Breast epithelium (tissue), 4 donors: Measurements from ENCODE around the gene HIBCH. TPM values are rescaled to one million over a fixed set of nuclear protein-coding genes. Genes with fewer than 3 reads are reported as not detected.
"Not testable (repeated sequence)": the region's sequence is repeated elsewhere in the genome, so short reads cannot be mapped to it uniquely, and the experiment has no call there.

ENCODE experiments used
- DNase-seq, 2 donors: peaks; one replicate each; pipeline ENCODE4 v3.0.0-alpha.2; 2019; ENCODE audit warnings: low spot score in 2 of 2
- H3K27ac ChIP-seq, 2 donors: fragments of 200-600 bp; sonication (generic) in 1 of 2; one replicate each; pipeline ENCODE4 v1.5.1; 2016 to 2019; ENCODE audit warnings: mild to moderate bottlenecking in 1 of 2
- H3K27me3 ChIP-seq, 2 donors: fragments of 200-600 bp; sonication (generic) in 1 of 2; one replicate each; pipeline versions ENCODE4 v1.5.1 to v1.6.0; 2017 to 2019; ENCODE audit warnings: control low read depth in 1 of 2, mild to moderate bottlenecking in 1 of 2
- H3K36me3 ChIP-seq: fragments of 200-600 bp; one replicate; pipeline ENCODE4 v1.5.1; 2019
- H3K4me1 ChIP-seq, 2 donors: fragments of 200-600 bp; sonication (generic); one replicate each; pipeline ENCODE4 v1.5.1; 2016 to 2019; ENCODE audit warnings: control low read depth in 1 of 2
- H3K4me3 ChIP-seq, 3 donors: fragments of 200-600 bp; sonication (generic); 1 replicate in 2 of 3; 2 replicates in 1 of 3; pipeline ENCODE4 v1.5.1; 2016 to 2019; ENCODE audit warnings: mild to moderate bottlenecking in 3 of 3, moderate library complexity in 2 of 3
- H3K9me3 ChIP-seq, 2 donors: fragments of 200-600 bp; sonication (generic) in 1 of 2; one replicate each; pipeline ENCODE4 v1.5.1; 2016 to 2019; ENCODE audit warnings: control low read depth in 1 of 2
- POLR2A ChIP-seq: fragments of 450-650 bp; IDR thresholded peaks from one replicate; pipeline ENCODE4 v1.6.1; 2016; ENCODE audit warnings: antibody characterized with exemption, mild to moderate bottlenecking, moderate library complexity
- POLR2AphosphoS5 ChIP-seq, 3 donors: sonication (generic); formaldehyde crosslinking; IDR thresholded peaks; one replicate each; pipeline ENCODE4 v1.6.1; 2017; ENCODE audit warnings: antibody characterized with exemption in 3 of 3
- intact Hi-C: fragments of 100-400 bp; cut with DNase I; formaldehyde crosslinking; loops from one replicate; pipeline ENCODE4 v1.15.1; 2023; ENCODE audit warnings: low total_unique reads
- total RNA-seq, 3 donors: library from RNA; depleted of rRNA; stranded (reverse); fragments of >200 nt; gene quantifications; one replicate each; pipeline ENCODE4 v1.1.0, GENCODE V29; 2016
- TF ChIP-seq, protein P1 (sequence below), 3 donors: fragments of 450-650 bp; IDR thresholded peaks; one replicate each; pipeline ENCODE4 v1.5.1; 2016 to 2017; ENCODE audit warnings: antibody characterized with exemption in 3 of 3, mild to moderate bottlenecking in 3 of 3, moderate library complexity in 3 of 3

Gene HIBCH
- total RNA-seq, 3 donors from 2014 or later = 22.2 to 31.8 (median 22.9) TPM

DNA sequence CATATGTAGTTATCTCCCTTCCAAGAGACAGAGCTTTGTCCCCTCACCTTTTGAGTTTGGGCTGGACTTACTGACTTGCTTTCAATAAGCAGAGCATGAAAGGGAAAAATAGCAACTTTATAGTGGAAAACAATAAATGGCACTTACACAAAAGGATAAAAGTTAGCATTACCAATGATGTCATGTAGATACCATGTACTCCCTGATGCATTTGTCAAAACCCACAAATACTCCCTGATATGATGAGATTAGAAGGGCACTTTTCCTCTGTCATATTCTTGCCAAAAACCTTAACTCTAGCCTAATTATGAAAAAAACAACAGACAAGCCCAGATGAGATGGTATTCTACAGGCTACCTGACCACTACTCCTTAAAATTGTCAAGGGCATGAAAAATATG, 16.0 kb downstream of the HIBCH start:
- H3K36me3 ChIP-seq = no peaks in the 10 kb centered on the region
- H3K4me1 ChIP-seq = no peaks in the 10 kb centered on the region
- TF ChIP-seq, protein P1, sequence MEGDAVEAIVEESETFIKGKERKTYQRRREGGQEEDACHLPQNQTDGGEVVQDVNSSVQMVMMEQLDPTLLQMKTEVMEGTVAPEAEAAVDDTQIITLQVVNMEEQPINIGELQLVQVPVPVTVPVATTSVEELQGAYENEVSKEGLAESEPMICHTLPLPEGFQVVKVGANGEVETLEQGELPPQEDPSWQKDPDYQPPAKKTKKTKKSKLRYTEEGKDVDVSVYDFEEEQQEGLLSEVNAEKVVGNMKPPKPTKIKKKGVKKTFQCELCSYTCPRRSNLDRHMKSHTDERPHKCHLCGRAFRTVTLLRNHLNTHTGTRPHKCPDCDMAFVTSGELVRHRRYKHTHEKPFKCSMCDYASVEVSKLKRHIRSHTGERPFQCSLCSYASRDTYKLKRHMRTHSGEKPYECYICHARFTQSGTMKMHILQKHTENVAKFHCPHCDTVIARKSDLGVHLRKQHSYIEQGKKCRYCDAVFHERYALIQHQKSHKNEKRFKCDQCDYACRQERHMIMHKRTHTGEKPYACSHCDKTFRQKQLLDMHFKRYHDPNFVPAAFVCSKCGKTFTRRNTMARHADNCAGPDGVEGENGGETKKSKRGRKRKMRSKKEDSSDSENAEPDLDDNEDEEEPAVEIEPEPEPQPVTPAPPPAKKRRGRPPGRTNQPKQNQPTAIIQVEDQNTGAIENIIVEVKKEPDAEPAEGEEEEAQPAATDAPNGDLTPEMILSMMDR (IDR thresholded peaks at IDR 0.05) = no peak
- TF ChIP-seq POLR2AphosphoS5 (IDR thresholded peaks at IDR 0.05) (no peak), POLR2A (no peak)
- no peak overlapping the region for H3K27ac ChIP-seq
- no peak for DNase-seq
- H3K27me3 ChIP-seq = no peaks in the 10 kb centered on the region
- H3K9me3 ChIP-seq = no peaks in the 10 kb centered on the region
- intact Hi-C loops = no loop called here
- H3K4me3 ChIP-seq = no peak overlapping the region

DNA sequence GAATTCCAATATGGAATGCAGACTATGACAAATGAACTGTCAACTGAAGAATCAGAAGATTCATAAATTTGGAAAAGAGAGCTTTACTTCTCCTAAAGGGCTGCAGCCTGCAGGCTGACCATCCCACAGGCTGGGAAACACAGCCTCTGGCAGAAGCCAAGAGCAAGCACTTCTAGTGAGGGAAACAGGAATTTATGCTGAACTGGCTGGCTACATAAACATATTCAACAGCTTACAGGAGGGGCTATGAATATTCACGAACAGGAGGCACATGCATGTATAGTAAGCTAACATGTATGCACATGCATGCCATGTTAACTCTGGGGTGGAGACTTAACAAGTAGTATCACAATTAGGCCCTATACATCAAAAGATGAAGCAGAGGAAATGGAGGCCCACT, 17.6 kb downstream of the HIBCH start:
- Histone ChIP-seq H3K27me3 (no peaks in the 10 kb centered on the region), H3K9me3 (no peaks in the 10 kb centered on the region), H3K36me3 (no peaks in the 10 kb centered on the region), H3K27ac (no peak overlapping the region), H3K4me3 (no peak overlapping the region), H3K4me1 (no peaks in the 10 kb centered on the region)
- DNase-seq = no peak
- intact Hi-C loops = no loop called here
- TF ChIP-seq, protein P1 (IDR thresholded peaks at IDR 0.05) = no peak
- no peak for TF ChIP-seq POLR2A

DNA sequence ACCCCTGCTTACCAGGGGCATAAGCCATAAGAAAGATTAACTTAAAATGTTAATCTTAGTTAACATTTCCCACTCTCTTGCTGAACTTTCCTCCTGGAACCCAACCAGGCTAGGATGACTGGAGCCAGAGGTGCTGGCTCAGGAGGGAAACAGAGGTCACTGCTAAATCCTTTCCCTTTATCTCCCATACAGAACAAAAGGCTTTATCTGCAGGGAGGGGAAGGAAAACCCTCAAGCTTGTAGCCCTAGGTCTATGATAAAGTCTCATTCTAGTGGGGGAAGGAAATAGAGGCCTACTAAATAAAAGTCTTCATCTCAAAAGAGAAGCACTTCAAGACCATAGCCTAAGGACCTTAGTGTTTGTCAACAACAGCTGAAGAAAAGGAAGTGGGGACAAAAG, 18.6 kb downstream of the HIBCH start:
- intact Hi-C loops = no loop called here
- Histone ChIP-seq H3K4me3 (no peak overlapping the region), H3K27me3 (no peaks in the 10 kb centered on the region), H3K4me1 (no peaks in the 10 kb centered on the region), H3K27ac (no peak overlapping the region), H3K36me3 (no peaks in the 10 kb centered on the region), H3K9me3 (no peaks in the 10 kb centered on the region)
- no peak for DNase-seq
- TF ChIP-seq, protein P1 (IDR thresholded peaks at IDR 0.05) = no peak
- TF ChIP-seq POLR2A (no peak), POLR2AphosphoS5 (IDR thresholded peaks at IDR 0.05) (no peak)

DNA sequence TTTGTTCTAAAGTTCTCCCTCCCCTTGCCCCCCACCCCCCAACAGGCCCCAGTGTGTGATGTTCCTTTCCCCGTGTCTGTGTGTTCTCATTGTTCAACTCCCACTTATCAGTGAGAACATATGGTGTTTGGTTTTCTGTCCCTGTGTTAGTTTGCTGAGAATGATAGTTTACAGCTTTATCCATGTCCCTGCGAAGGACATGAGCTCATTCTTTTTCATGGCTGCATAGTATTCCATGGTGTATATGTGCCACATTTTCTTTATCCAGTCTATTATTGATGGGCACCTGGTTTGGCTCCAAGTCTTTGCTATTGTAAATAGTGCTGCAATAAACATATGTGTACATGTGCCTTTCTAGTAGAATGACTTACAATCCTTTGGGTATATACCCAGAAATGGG, 21.7 kb downstream of the HIBCH start:
- DNase-seq, H3K9me3 ChIP-seq, H3K27me3 ChIP-seq, intact Hi-C loops, H3K4me1 ChIP-seq, H3K36me3 ChIP-seq, H3K4me3 ChIP-seq, H3K27ac ChIP-seq: not testable (repeated sequence)

- no peaks in the 10 kb centered on the region for H3K27me3 ChIP-seq
- intact Hi-C loops = no loop called here
- DNase-seq = no peak
- TF ChIP-seq POLR2AphosphoS5 (IDR thresholded peaks at IDR 0.05) = no peak
- no peak for TF ChIP-seq POLR2A
- TF ChIP-seq, protein P1 (IDR thresholded peaks at IDR 0.05) = no peak
- H3K9me3 ChIP-seq = no peaks in the 10 kb centered on the region
- no peaks in the 10 kb centered on the region for H3K36me3 ChIP-seq
- H3K27ac ChIP-seq = no peak overlapping the region
- H3K4me3 ChIP-seq = no peak overlapping the region
- H3K4me1 ChIP-seq = no peaks in the 10 kb centered on the region
These were observed 35.8 kb downstream of the HIBCH start for GRCh38 chr2:190283783-190284182.
